ENCODE data around the gene MAP3K13. TPM values are rescaled to one million over a fixed set of nuclear protein-coding genes. Genes with fewer than 3 reads are reported as not detected.

Gene MAP3K13
- total and polyA plus RNA-seq, 2 of the 13 experiments (the other 11 are each of a cell fraction or from before 2014, with no cell fraction given), result 24.2 to 26.5 TPM

DNA sequence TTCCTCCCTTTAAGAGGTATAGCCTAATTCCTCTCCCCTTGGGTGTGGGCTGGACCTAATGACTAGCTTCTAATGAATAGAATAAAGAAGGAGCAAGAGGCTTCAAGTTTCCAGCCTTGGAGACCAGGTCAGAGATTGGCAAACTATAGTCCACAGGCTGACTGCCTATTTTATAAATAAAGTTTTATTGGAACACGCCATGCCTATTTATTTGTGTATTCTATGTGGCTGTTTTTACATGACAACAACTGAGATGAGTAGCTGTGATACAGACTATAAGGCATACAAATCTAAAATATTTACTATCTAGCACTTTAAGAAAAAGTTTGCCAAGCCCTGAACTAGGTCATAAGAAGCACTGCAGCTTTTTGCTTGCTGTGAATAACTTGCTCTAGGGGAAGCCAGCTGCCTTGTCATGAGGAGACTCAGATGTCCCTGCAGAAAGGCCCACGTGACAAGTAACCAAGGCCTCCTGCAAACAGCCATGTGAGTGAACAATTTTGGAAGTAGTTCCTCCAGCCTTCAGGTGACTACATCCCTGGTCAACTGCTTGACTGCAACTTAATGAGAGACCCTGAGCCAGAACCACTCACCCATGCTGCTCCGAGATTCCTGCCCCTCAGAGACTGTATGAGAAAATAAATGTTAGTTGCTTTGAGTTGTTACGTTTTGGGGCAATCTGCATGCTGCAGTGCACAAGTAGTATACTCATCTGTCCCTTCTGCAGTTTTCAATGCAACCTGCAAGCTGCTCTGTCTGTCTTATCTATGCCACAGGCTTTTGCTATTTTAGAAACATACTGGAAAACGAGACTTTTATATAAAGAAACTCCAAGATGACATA lies 21.1 kb upstream of the MAP3K13 start (continued):
- TF ChIP-seq ZBTB40 (IDR thresholded peaks at IDR 0.05), result 0 out of 2 replicates have a peak, but pooled peaks have one; percentile 18
- peak; percentile 76; the same call in 1 of the 2 replicates for TF ChIP-seq ZBTB40 (CRISPR knock-in tag; IDR thresholded peaks at IDR 0.05)

Measured in HepG2 (cell line).